Right cardiac atrium (tissue), 5 donors: Measurements from ENCODE around the gene CLPTM1L. TPM values are rescaled to one million over a fixed set of nuclear protein-coding genes. Genes with fewer than 3 reads are reported as not detected.
"Not testable (repeated sequence)": the region's sequence is repeated elsewhere in the genome, so short reads cannot be mapped to it uniquely, and the experiment has no call there.

Source experiments
- ATAC-seq, 2 donors: fragments of 200-7000 bp; cut with Tn5 transposase; one replicate each; pipeline versions ENCODE4 v1.8.0 to v1.9.1; 2020; ENCODE audit warnings: moderate library complexity in 2 of 2, mild to moderate bottlenecking in 1 of 2
- DNase-seq, 3 donors: peaks; one replicate each; pipeline ENCODE4 v3.0.0-alpha.2; 2020
- H3K27ac ChIP-seq: one replicate; pipeline ENCODE4 v1.5.1; 2013; ENCODE audit warnings: mild to moderate bottlenecking, low read length, control low read depth, moderate library complexity
- H3K27me3 ChIP-seq: one replicate; pipeline ENCODE4 v1.6.1; 2013; ENCODE audit not compliant: control insufficient read depth, insufficient read depth
- H3K4me1 ChIP-seq: one replicate; pipeline ENCODE4 v1.6.1; 2013; ENCODE audit warnings: low read length; ENCODE audit not compliant: control insufficient read depth, insufficient read depth
- H3K4me3 ChIP-seq: one replicate; pipeline ENCODE4 v1.5.1; 2013; ENCODE audit warnings: low read length, control low read depth
- H3K9me3 ChIP-seq: one replicate; pipeline ENCODE4 v1.6.1; 2013; ENCODE audit warnings: low read length; ENCODE audit not compliant: control insufficient read depth
- WGBS: extraction: QIAGEN DNeasy Blood & Tissue Kit; methylation state at CpG from one replicate; pipeline ENCODE4 v1.1.7; 2013; 5-methylcytosine and 5-hydroxymethylcytosine counted together
- intact Hi-C, 4 donors: fragments of 100-400 bp; cut with DNase I; formaldehyde crosslinking; loops; one replicate each; pipeline versions ENCODE4 v1.11.0 to v1.14.0; 2022 to 2023
- polyA plus RNA-seq: library from polyadenylated mRNA; stranded (reverse); fragments of 200-250 nt; gene quantifications from one replicate; pipeline ENCODE4 v1.2.3, GENCODE V29; 2013
- total RNA-seq, 4 donors: library from RNA; stranded (reverse); fragmentation: NEBNext Ultra II Directional; extraction: Animal tissue kit (Norgen Biotek cat#: 25700); gene quantifications; one replicate each; pipeline ENCODE4 v1.2.1, GENCODE V29; 2021
- donor health status: healthy with polysubstance abuse.
- donor health status: DM: no; HTN: yes; CAD: no.
- donor health status: DM: no; HTN: no; CAD: no.
- donor health status: DM: no; HTN: yes; CAD: no; lungs with severe emphysema.
- donor health status: DM: yes; HTN: yes; CAD: no.

CLPTM1L gene
- total and polyA plus RNA-seq, 5 donors, result 43.9 to 62.7 (median 47.5) TPM

DNA sequence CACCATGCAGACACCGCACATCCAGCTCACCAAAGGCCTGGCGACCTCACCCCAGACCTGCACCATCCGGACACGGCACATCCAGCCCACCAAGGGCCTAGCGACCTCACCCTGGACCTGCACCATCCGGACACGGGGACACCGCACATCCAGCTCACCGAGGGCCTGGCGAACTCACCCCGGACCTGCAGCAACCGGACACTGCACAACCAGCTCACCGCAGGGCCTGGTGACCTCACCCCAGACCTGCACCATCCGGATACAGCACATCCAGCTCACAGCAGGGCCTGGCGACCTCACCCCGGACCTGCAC lies 61.2 kb downstream of the CLPTM1L start:
- ATAC-seq, H3K4me1 ChIP-seq, H3K27me3 ChIP-seq, H3K27ac ChIP-seq, intact Hi-C loops, H3K4me3 ChIP-seq, H3K9me3 ChIP-seq: not testable (repeated sequence)
- DNase-seq, result peak in 2 of 3 donors; percentile 25 to 35
- 86% methylated on average over 16 of the region's 16 CpGs for WGBS

DNA sequence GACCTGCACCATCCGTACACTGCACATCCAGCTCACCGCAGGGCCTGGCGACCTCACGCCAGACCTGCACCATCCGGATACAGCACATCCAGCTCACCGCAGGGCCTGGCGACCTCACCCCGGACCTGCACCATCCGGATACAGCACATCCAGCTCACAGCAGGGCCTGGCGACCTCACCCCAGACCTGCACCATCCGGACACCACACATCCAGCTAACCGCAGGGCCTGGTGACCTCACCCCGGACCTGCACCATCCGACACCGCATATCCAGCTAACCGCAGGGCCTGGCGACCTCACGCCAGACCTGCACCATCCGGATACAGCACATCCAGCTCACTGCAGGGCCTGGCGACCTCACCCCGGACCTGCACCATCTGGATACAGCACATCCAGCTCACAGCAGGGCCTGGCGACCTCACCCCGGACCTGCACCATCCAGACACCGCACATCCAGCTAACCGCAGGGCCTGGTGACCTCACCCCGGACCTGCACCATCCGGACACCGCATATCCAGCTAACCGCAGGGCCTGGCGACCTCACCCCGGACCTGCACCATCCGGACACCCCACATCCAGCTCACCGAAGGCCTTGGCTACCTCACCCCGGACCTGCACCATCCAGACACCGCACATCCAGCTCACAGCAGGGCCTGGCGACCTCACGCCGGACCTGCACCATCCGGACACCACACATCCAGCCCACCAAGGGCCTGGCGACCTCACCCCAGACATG lies 61.7 kb downstream of the CLPTM1L start:
- H3K27me3 ChIP-seq, H3K9me3 ChIP-seq, H3K4me1 ChIP-seq, ATAC-seq, H3K4me3 ChIP-seq, H3K27ac ChIP-seq, intact Hi-C loops: not testable (repeated sequence)
- peak in 2 of 3 donors; percentile 19 to 42 for DNase-seq
- 92% methylated on average over 40 of the region's 40 CpGs for WGBS

DNA sequence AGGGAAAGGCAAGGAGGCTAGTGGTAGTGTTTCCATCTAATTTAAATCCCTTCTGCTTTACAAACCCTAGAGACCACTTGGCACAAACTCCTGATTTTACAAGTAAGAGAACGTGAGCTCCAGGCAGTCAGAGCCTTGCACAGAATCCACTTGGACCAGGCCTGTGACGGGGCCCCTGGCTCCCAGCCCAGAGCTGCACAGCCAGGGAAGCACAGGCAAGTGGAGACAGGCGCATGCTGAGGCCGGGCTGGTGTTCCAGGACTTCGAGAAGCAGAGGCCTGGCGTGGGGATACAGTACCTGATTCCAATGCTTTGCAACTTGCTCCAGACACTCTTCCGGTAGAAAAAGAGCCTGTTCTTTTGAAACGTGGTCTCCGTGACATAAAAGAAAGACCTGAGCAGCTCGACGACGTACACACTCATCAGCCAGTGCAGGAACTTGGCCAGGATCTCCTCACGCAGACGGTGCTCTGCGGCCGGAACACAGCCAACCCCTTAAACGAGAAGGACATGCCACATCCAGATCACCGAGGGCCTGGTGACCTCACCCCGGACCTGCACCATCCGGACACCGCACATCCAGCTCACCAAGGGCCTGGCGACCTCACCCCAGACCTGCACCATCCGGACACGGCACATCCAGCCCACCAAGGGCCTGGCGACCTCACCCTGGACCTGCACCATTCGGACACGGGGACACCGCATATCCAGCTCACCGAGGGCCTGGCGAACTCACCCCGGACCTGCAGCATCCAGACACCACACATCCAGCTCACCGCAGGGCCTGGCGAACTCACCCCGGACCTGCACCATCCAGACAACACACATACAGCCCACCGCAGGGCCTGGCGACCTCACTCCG lies 62.5 kb downstream of the CLPTM1L start:
- Histone ChIP-seq H3K4me3 (no peak overlapping the region), H3K4me1 (no peaks in the 10 kb centered on the region), H3K27me3 (no peaks in the 10 kb centered on the region), H3K27ac (no peak overlapping the region), H3K9me3 (no peaks in the 10 kb centered on the region)
- intact Hi-C loops, result no loop called here
- ATAC-seq (no peak), DNase-seq (peak in 2 of 3 donors; percentile 22 to 72)
- 78% methylated on average over 37 of the region's 37 CpGs for WGBS

DNA sequence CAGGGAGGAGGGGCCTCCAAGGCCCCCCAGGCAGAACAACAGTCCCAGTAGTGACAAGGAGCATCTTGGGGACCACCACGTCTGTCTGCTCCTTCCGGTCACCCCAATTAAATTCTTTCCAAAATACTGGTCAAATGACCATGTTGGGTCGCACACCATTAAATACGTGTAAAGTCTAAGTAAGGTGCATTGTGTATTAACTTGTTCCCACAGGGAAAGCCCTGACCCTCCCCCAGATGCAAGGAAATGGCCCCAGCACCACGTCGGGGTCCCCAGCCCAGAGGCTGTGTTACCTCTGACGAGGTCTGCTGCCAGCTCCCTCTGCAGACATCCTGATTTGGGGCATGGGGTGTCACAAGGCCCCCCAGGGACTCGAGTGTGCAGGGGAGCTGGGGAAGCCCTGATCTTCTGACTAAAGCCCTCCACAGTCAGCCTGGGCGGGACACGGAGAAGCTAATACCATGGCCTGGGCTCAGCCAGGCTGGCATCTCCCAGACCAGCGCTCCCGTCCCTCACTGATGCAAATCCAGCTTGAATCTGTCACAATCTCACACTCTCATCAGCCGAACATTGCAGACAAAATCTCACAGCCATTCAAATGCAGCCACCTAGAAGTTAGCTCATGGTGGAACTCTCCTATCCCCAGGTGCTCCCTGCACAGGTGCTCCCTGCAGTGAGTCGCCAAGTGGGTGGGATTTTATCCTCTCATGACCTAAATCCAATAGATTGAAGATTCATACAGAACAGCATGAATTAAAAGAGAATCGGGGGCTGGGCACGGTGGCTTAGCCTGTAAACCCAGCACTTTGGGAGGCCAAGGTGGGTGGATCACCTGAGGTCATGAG lies 63.6 kb downstream of the CLPTM1L start:
- H3K9me3 ChIP-seq, result no peaks in the 10 kb centered on the region
- ATAC-seq (no peak), DNase-seq (peak in 1 of 3 donors; percentile 27)
- no peaks in the 10 kb centered on the region for H3K4me1 ChIP-seq
- WGBS, result 79% methylated on average over 16 of the region's 16 CpGs
- intact Hi-C loops, result no loop called here
- H3K4me3 ChIP-seq, result no peak overlapping the region
- no peak overlapping the region for H3K27ac ChIP-seq
- H3K27me3 ChIP-seq, result no peaks in the 10 kb centered on the region

DNA sequence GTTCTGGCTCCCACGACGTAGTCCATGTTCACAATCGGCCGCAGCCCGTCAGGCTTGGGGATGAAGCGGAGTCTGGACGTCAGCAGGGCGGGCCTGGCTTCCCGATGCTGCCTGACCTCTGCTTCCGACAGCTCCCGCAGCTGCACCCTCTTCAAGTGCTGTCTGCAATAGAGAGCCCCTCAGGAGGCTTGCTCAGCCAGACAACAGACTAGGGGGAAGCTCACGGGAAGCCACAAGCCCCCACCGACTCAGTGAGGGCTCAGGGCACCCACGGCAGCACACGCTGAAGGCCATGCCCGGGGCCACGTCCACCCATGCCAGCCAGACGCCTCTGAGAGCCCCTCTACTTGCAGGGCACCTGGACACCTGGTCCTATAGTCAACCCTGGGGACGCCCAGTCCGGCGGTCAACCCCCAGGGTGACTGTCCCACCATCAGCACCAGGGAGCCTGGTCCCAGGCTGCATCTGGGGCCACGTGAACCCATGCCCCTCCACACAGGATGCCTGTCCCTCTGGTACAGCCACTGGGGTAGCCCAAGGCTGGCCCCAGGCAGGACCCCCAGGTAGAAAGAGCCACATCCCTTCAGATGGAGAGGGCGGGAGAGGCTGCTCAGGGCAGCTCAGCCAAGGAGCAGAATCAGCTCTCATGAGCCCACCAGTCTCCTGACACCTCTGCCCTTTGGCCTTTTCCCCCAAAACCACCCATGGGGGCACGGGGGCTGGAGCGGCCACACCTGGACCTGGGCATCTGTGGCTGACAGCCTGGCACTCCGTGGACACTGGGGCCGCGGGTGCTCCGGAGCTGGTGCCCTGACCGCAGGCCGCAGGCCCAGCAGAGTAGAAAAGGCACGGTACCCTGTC lies 64.5 kb downstream of the CLPTM1L start:
- Histone ChIP-seq H3K4me3 (no peak overlapping the region), H3K27me3 (no peaks in the 10 kb centered on the region), H3K9me3 (no peaks in the 10 kb centered on the region), H3K4me1 (no peaks in the 10 kb centered on the region), H3K27ac (no peak overlapping the region)
- 87% methylated on average over 32 of the region's 32 CpGs for WGBS
- DNase-seq (peak in 2 of 3 donors; percentile 40 to 49), ATAC-seq (peak in 1 of 2 donors; percentile 31)
- intact Hi-C loops, result no loop called here

DNA sequence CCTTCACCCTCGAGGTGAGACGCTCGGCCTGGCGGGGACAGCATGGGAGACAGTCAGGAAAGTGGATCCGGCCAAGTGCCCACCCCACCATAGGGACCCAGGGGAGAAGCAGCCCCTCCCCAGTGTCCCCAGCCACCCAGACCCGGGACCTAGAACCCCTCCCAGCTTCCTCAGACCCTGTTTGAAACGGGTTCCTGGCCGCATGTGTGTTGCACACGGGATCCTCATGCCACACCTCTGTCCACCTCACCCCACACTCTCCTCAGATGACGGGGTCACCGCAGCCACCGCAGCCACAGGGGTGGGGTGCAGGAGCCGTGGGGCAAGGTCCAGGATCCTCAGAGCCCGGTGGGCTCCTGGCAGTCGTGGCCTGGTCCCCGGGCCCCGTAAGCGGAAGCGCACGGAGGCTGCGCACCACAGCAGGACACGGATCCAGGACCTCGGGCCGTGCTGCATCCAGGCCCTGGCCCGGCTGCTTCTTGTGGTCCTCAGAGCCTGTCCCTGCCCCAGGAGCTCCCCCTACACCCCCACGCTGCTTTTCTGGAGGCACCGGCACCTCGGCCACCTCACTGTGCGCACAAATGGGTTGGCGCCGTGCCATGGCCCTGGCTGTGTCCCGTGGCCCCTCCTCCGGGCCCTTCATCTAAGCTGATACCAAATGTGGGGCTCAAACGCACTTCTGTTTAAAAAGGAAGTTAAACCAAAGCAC lies 65.3 kb downstream of the CLPTM1L start:
- no peaks in the 10 kb centered on the region for H3K27me3 ChIP-seq
- DNase-seq (peak in 2 of 3 donors; percentile 37 to 41), ATAC-seq (no peak)
- H3K27ac ChIP-seq, result no peak overlapping the region
- no peak overlapping the region for H3K4me3 ChIP-seq
- no peaks in the 10 kb centered on the region for H3K9me3 ChIP-seq
- intact Hi-C loops, result no loop called here
- WGBS, result 90% methylated on average over 34 of the region's 34 CpGs
- H3K4me1 ChIP-seq, result no peaks in the 10 kb centered on the region

DNA sequence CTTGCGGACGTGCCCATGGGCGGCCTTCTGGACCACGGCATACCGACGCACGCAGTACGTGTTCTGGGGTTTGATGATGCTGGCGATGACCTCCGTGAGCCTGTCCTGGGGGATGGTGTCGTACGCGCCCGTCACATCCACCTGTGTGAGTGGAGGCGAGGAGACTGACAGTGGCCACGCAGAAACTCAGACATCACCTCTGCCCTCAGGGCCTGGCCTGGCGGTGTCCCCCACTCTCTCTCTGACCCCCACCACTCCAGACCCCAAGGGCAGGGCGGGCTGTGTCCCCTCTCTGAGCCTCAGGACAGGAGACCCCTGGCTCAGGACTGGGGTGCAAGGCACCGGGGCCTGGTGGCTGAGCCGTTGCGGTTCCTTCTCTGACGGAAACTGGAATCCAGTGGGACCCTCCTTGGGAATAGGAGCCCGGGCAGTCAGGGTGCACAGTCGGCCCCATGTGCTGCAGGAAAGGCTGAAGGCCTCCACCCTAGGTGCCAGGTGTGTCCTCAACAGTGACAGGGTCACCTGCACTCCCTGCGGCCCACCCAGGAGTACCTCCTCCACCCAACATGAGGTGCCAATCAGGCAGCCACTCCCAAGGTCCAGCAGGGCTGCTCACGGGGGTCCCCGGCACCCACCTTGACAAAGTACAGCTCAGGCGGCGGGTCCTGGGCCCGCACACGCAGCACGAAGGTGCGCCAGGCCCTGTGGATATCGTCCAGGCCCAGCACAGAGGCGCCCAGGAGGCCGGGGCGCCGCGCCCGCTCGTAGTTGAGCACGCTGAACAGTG lies 66.0 kb downstream of the CLPTM1L start:
- H3K9me3 ChIP-seq, result no peaks in the 10 kb centered on the region
- ATAC-seq (no peak), DNase-seq (peak in 2 of 3 donors; percentile 40 to 42)
- WGBS, result 93% methylated on average over 42 of the region's 42 CpGs
- intact Hi-C loops, result no loop called here
- H3K4me1 ChIP-seq, result no peaks in the 10 kb centered on the region
- H3K27me3 ChIP-seq, result no peaks in the 10 kb centered on the region
- no peak overlapping the region for H3K4me3 ChIP-seq
- H3K27ac ChIP-seq, result no peak overlapping the region

DNA sequence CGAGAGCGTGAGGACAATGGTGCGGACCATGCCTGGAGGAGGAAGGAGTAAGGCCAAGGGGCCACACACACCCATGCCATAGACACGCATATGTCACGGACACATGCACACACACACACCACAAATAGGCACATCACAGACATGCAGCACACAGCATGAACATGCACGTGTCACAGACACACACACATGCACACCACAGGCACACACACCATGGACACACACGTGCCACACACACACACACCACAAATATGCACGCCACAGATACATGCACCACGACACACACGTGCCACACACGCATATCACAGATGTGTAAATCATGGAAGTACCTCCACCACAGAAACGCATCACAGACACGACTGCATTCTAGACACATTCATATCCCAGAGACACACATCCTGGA lies 66.7 kb downstream of the CLPTM1L start:
- Histone ChIP-seq H3K27me3 (no peaks in the 10 kb centered on the region), H3K27ac (no peak overlapping the region), H3K4me1 (no peaks in the 10 kb centered on the region), H3K9me3 (no peaks in the 10 kb centered on the region), H3K4me3 (no peak overlapping the region)
- ATAC-seq (no peak), DNase-seq (no peak)
- intact Hi-C loops, result no loop called here
- 94% methylated on average over 13 of the region's 13 CpGs for WGBS

DNA sequence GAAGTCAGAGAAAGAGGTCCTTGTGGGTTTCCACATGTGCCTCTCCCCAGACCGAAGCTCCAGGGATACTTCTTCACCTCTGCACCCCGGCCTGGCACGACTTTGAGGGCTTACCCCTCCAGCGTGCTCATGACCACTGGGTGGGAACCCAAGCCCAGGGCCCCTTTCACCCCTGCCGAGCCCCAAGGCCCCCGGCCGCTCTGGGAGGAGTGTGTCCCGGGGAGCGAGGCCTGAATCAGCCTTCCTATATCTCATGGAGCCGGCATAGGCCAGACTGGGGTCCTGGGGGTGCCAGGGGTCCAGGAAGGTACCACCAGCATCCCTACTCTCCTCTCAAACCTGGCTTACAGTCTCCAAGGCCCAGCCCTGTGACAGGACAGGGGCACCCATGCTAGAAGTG lies 67.1 kb downstream of the CLPTM1L start:
- ATAC-seq (no peak), DNase-seq (peak in 1 of 3 donors; percentile 21)
- Histone ChIP-seq H3K27me3 (no peaks in the 10 kb centered on the region), H3K4me1 (no peaks in the 10 kb centered on the region), H3K4me3 (no peak overlapping the region), H3K9me3 (no peaks in the 10 kb centered on the region), H3K27ac (no peak overlapping the region)
- 90% methylated on average over 10 of the region's 10 CpGs for WGBS
- intact Hi-C loops, result no loop called here
